ENCODE results near the gene SELL. TPM values are rescaled to one million over a fixed set of nuclear protein-coding genes. Genes with fewer than 3 reads are reported as not detected.
"Not testable (repeated sequence)": the region's sequence is repeated elsewhere in the genome, so short reads cannot be mapped to it uniquely, and the experiment has no call there.

The SELL gene
- polyA plus RNA-seq, 4 donors: 2.6 to 4.7 (median 3.2) TPM

GRCh38 chr1:169707912-169708604 is 3.4 kb downstream of the SELL start:
- DNase-seq (ENCODE audit: low read depth in 4 of 4, low spot score in 3 of 4): no peak

DNA sequence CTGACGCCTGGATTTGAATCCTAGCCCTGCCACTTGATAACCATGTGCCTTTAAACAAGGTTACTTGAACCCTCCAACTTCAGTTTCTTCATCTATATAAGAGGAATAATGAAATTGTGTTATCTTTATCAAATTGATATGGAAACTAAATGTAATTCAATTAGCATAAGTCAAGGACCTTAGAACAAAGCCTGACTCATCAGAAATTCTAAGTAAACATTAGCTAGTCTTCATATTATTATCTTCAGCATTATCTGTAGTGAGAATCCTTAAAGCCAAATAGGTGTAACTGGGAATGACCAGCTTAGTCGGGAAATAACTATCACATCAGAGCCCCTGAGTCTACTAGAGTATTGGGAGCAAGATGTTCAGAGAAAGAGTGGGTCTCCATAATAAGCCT is 6.6 kb downstream of the SELL start:
- no peak for DNase-seq (ENCODE audit: low read depth in 4 of 4, low spot score in 3 of 4)

DNA sequence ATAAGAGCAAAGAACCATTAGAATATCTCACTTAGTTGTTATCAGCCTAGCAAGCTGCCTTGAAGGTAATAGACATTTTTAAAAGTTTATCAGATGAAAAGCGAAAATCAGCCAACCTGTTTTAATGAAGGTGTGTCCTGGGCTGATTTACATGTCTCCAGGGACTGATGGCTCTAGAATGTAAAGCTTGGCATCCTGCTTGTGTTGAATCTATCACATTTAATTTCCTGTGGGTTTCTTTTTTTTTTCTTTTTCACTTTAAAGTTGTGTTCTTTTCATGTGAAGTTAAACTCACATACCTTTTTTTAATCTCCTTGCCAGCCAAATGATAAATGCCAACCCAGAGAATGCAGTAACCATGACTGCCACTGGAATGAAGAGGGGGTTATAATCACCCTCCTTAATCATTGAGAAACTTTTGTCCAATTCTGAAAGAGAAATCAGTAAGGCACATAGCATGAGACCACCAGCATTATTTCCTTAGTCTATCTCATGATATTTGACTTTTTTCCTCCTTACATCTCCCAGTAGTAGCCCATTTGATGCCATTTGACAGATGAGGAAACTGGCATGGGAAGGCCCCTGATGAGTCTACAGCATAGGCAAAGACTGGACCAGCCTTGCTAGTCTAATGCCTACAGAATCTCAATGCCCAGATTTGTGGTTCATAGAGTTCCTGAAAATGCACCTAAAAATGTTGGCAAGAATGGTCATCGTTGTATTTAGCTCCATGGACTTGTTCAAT is 10.0 kb downstream of the SELL start:
- DNase-seq (ENCODE audit: low read depth in 4 of 4, low spot score in 3 of 4): no peak

DNA sequence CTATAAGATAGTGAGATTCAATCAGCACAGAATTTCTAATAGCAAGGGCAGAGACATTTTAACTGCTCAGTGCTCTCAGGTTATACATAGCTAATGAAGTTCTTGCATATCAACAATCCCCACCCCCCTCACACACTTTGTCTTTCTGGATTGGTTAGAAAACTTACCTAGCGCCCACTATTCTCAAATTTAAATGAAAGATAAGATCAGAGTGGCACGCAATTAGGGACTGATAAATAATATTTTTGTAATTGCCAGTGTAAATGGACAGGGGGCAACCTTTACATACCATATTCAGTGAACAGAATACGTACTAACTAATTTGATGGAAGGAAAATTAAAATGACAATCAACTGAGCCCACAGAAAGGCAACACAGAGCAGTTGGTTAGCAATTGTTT is 11.7 kb downstream of the SELL start:
- DNase-seq (ENCODE audit: low read depth in 4 of 4, low spot score in 3 of 4): no peak

DNA sequence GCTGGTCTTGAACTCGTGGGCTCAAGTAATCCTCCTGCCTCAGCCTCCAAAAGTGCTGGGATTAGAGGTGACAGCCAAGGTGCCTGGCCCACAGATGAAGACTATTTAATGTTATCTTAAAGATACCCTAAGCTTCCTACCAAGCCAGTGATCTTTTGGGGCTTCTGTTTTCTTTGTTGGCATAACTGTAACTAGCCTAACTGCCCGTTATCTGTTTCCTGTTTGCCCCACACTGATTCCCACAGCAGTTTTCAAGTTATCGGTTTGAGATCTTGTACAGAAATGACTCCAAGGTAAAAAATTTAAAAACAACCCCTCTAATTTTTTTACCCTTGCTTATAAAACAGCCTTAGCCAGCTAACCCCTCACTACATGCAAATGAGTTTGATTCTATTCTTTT is 12.4 kb downstream of the SELL start:
- no peak for DNase-seq (ENCODE audit: low read depth in 4 of 4, low spot score in 3 of 4)

GRCh38 chr1:169697755-169698154 is 13.7 kb downstream of the SELL start:
- no peak for DNase-seq (ENCODE audit: low read depth in 4 of 4, low spot score in 3 of 4)

GRCh38 chr1:169696273-169697100 is 14.9 kb downstream of the SELL start:
- no peak for DNase-seq (ENCODE audit: low read depth in 4 of 4, low spot score in 3 of 4)

- DNase-seq (ENCODE audit: low read depth in 4 of 4, low spot score in 3 of 4): no peak
These were observed 16.9 kb downstream of the SELL start for GRCh38 chr1:169694304-169695075.

DNA sequence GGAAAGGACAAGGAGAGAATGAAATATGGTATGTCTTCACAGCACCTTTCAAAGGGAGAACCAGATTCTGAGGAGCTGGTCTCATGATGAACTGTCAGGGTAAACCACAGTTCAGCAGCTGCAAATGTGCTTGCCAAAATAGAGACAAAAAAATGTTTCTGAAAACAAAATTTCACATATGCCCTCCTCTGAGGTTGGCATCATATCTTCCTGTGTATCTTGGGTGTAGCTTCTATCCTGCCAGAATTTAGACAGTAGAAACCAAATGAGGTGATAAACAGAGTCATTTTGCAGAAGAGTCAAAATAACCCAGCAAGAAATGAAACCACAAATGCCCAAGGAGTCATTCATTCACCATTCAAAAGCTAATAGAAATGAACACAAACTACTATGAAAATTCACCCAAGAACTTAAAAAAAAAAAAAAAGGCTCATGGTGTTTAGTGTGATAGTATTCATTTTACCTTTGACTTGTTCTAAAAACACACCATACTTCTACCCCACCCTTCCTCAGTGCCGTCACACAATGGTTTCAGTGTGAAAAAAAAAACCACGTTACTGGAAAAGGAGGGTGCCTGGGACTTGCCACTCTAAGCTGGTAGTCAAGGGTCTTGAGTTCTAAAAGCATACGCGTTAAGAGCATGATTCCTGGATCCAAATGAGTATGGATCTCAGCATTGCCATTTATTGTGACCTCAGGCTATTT is 18.5 kb downstream of the SELL start:
- no peak for DNase-seq (ENCODE audit: low read depth in 4 of 4, low spot score in 3 of 4)

- DNase-seq (ENCODE audit: low read depth in 4 of 4, low spot score in 3 of 4): no peak
These were observed 20.9 kb downstream of the SELL start for GRCh38 chr1:169690489-169690888.

- no peak for DNase-seq (ENCODE audit: low read depth in 4 of 4, low spot score in 3 of 4)
These were observed 22.0 kb downstream of the SELL start for GRCh38 chr1:169689395-169689794.

GRCh38 chr1:169688377-169688776 is 23.0 kb downstream of the SELL start:
- not testable (repeated sequence) for DNase-seq (ENCODE audit: low read depth in 4 of 4, low spot score in 3 of 4)

GRCh38 chr1:169683661-169684060 is 27.8 kb downstream of the SELL start:
- DNase-seq (ENCODE audit: low read depth in 4 of 4, low spot score in 3 of 4): no peak

DNA sequence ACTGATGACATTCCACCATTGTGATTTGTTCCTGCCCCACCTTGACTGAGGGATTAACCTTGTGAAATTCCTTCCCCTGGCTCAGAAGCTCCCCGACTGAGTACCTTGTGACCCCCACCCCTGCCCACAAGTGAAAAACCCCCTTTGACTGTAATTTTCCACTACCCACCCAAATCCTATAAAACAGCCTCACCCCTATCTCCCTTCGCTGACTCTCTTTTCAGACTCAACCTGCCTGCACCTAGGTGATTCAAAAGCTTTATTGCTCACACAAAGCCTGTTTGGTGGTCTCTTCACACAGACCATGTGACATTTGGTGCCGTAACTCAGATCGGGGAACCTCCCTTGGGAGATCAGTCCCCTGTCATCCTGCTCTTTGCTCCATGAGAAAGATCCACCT is 28.3 kb downstream of the SELL start:
- DNase-seq (ENCODE audit: low read depth in 4 of 4, low spot score in 3 of 4): not testable (repeated sequence)

DNA sequence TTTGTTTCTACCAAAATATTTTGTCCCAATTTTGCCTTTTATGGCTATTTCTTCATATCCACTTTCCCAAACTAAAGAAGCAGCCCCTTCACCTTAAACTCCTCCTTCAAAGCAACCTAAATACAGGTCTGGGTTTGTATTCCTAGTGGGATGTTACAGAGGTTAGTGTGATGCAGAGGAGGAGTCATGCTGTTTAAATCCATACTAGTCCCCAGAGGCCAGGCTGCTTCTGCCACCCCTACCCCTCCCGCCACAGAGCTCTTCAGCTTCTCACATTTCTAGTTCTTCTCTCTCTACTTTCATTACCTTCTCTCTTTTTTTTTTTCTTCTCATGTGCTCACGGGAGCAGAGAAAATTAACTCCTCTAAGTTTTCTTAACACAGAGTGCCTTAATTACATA is 29.3 kb downstream of the SELL start:
- no peak for DNase-seq (ENCODE audit: low read depth in 4 of 4, low spot score in 3 of 4)

- DNase-seq (ENCODE audit: low read depth in 4 of 4, low spot score in 3 of 4): no peak
These were observed 30.3 kb downstream of the SELL start for GRCh38 chr1:169681140-169681539.

GRCh38 chr1:169680377-169681019 is 30.9 kb downstream of the SELL start:
- DNase-seq (ENCODE audit: low read depth in 4 of 4, low spot score in 3 of 4): no peak

DNA sequence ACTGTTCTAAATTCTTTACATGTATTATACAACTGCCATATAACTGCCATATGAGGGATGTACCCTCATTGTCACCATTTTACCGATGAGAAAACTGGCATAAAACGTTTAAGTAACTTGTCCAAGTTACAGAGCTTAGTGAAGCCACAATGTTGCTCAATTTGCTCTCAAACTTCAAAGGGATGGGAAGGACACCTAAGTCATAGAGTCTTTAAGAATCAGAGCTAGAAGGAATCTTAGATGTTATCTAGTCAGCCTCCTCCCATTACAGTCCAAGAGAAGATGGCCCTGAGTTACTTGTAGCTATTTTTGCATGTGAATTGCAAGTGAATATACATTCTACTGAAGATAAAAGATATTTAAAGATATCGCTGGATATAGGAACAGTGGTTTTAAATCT is 31.7 kb downstream of the SELL start:
- DNase-seq (ENCODE audit: low read depth in 4 of 4, low spot score in 3 of 4): no peak

GRCh38 chr1:169676001-169676400 is 35.4 kb downstream of the SELL start:
- DNase-seq (ENCODE audit: low read depth in 4 of 4, low spot score in 3 of 4): no peak

DNA sequence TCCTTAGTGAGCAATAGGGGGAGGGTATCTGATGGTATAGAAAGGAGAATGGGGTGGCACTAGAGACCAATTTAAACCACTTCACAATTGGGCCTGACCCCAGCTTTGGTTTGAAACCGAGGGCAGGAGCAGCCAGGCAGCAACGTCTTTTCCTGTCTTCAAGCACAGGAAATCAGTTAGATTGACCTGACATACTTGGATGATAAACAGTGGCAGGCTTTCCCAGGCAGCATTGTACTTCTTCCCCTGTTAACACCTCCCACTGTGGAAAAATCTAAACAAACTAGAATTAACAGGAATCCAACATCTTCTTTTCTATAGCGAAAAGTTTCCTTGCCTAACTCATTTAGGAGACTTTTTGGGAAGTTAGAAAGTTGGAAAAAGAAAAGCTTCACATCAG is 40.6 kb downstream of the SELL start:
- DNase-seq (ENCODE audit: low read depth in 4 of 4, low spot score in 3 of 4): no peak

Data from left renal pelvis (tissue), 4 donors.